IMR-90 (cell line): ENCODE measurements around the gene CLK4.

Experiments
- BHLHE40 ChIP-seq: fragments of 150-350 bp; IDR thresholded peaks from 2 replicates; pipeline ENCODE4 v1.6.1; 2016; ENCODE audit warnings: mild to moderate bottlenecking, low read depth, low read length
- CEBPB ChIP-seq: IDR thresholded peaks from 2 replicates; pipeline ENCODE4 v1.6.1; 2012; ENCODE audit warnings: low read depth, low read length, improper control_type of control experiment
- CHD1 ChIP-seq: IDR thresholded peaks from 2 replicates; pipeline ENCODE4 v1.6.1; 2012; ENCODE audit warnings: low read depth, low read length, improper control_type of control experiment
- CTCF ChIP-seq: conservative IDR thresholded peaks from 2 replicates; pipeline ENCODE4 v1.5.1; 2012; ENCODE audit warnings: mild to moderate bottlenecking, low read depth, low read length, improper control_type of control experiment
- ELK1 ChIP-seq: fragments of 150-350 bp; IDR thresholded peaks from 2 replicates; pipeline ENCODE4 v1.6.1; 2016; ENCODE audit warnings: low read depth, mild to moderate bottlenecking, low read length, moderate library complexity, borderline replicate concordance
- MAFK ChIP-seq: IDR thresholded peaks from 2 replicates; pipeline ENCODE4 v1.6.1; 2012; ENCODE audit warnings: low read depth, low read length, improper control_type of control experiment
- MAZ ChIP-seq: IDR thresholded peaks from 2 replicates; pipeline ENCODE4 v1.6.1; 2012; ENCODE audit warnings: low read depth, mild to moderate bottlenecking, low read length, improper control_type of control experiment, moderate library complexity, borderline replicate concordance
- MXI1 ChIP-seq: IDR thresholded peaks from 2 replicates; pipeline ENCODE4 v1.6.1; 2012; ENCODE audit warnings: low read depth, mild to moderate bottlenecking, low read length, moderate library complexity, borderline replicate concordance
- POLR2A ChIP-seq: IDR thresholded peaks from 2 replicates; pipeline ENCODE4 v1.6.1; 2012; ENCODE audit warnings: mild to moderate bottlenecking, low read depth, low read length
- RAD21 ChIP-seq: IDR thresholded peaks from 2 replicates; pipeline ENCODE4 v1.6.1; 2012; ENCODE audit warnings: low read length, improper control_type of control experiment
- RCOR1 ChIP-seq: IDR thresholded peaks from 2 replicates; pipeline ENCODE4 v1.6.1; 2012; ENCODE audit warnings: mild to moderate bottlenecking, low read length, improper control_type of control experiment; ENCODE audit not compliant: insufficient replicate concordance
- SMC3 ChIP-seq: fragments of 150-350 bp; IDR thresholded peaks from 2 replicates; pipeline ENCODE4 v1.6.1; 2016; ENCODE audit warnings: low read depth, mild to moderate bottlenecking, antibody characterized with exemption, low read length, moderate library complexity
- USF2 ChIP-seq: fragments of 150-350 bp; IDR thresholded peaks from 2 replicates; pipeline ENCODE4 v1.6.1; 2017; ENCODE audit warnings: mild to moderate bottlenecking, antibody characterized with exemption, low read length, low read depth

- TF ChIP-seq POLR2A (no peak), ELK1 (no peak), CTCF (no peak), MAFK (no peak), USF2 (no peak), SMC3 (no peak), MXI1 (no peak), BHLHE40 (no peak), RAD21 (no peak), CEBPB (no peak), CHD1 (no peak), MAZ (no peak), RCOR1 (no peak)
Observed at GRCh38 chr5:178644826-178645545, 18.1 kb upstream of the CLK4 start.
